GM18505 (cell line): ENCODE measurements around the gene KHDC4.

Source experiments
- ATAC-seq: cut with Tn5 transposase; IDR thresholded peaks from one replicate; pipeline ENCODE4 v1.9.1; 2021; ENCODE audit not compliant: unreplicated experiment
- POLR2A ChIP-seq: IDR thresholded peaks from 4 replicates; pipeline ENCODE4 v1.6.1; 2011; ENCODE audit warnings: borderline replicate concordance; ENCODE audit not compliant: insufficient read depth, insufficient read length; ENCODE audit errors: extremely low read depth

The KHDC4 gene

DNA sequence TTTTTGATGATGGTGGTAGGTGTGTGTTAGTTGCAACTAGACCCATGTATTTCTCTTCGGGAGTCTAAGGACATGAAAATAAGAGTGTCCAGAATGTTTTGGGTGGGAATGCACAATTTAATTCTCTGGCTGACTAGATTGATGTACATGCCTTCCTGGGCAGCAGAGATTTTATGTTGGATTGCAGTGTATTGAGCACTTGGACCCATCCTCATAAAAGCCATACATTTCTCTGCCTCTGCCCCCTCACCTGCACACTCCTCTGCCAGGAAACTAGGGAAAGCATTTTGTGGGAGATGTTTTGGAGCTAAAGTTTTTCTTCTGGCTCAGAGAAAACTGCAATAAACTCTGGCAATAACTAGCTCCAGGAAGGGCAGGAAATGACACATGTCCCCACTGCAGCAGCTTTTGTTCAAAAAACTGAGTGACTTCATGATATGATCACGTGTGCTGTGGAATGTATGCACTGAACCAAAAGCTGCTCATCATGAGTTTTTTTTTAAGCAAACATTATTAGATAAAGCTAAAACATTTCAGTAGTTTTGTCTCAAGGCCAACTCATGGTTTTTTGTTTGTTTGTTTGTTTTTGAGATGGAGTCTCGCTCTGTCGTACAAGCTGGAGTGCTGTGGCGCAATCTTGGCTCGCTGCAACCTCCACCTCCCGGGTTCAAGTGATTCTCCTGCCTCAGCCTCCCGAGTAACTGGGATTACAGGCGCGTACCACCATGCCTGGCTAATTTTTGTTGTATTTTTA is 40.6 kb downstream of the KHDC4 start:
- no peak for ATAC-seq
- TF ChIP-seq POLR2A: no peak

DNA sequence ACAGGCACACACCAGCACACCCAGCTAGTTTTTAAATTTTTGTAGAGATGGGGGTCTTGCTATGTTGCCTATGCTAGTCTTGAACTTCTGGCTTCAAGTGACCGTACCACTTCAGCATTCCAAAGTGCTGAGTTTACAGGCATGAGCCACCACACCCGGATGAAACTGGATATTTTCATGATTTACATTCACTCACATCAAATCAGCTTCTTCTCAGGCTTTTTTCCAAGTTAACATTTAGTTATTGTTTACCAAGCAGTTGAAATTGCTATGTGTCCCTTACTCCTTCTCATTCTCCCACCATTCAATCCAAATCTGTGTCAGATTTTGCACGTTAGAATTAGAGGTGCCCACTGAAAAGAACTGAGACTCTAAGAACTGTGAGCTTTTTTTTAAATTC is 41.4 kb downstream of the KHDC4 start:
- no peak for TF ChIP-seq POLR2A
- no peak for ATAC-seq

DNA sequence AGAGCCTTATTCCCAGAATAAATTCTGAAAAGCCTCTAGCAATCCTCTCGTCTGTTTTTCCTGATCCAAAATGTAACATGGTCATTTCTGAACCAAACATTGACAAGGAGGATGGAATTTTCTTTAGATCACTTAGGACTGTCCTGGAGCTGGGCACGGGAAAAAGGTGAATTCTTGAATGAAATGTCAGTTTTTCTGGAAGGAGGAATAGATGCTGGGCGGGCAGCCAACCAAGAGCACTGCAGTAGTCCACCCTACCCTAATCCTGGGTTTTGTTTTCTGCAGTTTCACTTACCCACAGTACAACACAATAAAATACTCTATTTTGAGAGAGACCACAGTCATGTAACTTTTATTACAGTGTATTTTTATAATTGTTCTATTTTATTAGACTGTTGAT is 44.0 kb downstream of the KHDC4 start:
- ATAC-seq: no peak
- no peak for TF ChIP-seq POLR2A

DNA sequence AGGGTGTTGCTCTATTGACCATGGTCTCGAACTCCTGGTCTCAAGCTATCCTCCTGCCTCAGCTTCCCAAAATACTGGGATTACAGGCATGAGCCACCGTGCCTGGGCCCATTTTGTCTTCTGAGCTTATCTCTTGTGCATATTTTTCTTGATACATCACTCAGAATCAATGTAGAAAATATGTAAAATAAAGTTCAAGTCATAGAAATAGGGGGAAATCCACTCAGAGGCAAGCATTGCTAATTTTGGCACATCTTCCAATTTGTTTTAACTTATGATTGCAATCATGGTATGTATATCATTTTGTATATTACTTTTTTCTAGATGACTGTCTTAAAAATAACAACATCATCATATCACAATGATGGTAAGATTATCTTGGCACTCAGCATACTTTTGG is 44.6 kb downstream of the KHDC4 start:
- ATAC-seq: no peak
- no peak for TF ChIP-seq POLR2A

DNA sequence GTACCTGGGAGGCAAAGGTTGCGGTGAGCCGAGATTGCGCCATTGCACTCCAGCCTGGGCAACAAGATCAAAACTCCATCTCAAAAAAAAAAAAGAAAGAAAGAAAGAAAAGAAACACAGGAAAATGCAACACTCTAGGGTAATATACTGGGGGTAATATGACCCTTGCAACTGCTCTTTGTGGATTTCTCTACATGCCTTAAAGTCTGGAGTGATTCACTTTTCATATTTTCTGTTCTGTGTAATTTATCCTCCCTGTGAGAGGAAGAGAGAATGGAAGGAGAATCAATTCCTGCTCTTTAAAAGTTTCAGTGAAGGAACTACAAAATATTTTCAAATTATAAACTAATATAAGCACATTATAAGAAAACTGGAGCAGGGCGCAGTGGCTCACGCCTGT is 45.7 kb downstream of the KHDC4 start:
- ATAC-seq: no peak

DNA sequence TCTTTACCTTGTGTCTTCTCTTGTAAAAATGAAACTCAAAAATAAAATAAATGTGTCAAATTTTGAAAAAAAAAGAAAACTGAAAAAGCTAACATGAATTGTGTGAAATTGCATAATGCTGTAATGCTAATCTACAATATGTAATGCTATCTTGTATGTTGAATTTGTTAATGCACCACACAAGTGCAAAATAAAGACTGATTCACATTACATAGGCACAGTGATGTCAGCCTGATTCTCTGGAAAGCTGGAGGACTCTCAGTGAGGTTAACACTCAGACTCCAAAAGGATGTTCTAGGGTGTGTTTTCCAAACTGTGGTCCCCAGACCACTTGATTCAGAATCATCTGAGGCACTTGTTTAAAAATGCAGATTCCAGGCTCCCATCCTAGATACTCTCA is 49.2 kb downstream of the KHDC4 start:
- no peak for ATAC-seq
- TF ChIP-seq POLR2A: no peak

More for the DNA sequence above, 45.7 kb downstream of the KHDC4 start:
- no peak for TF ChIP-seq POLR2A

DNA sequence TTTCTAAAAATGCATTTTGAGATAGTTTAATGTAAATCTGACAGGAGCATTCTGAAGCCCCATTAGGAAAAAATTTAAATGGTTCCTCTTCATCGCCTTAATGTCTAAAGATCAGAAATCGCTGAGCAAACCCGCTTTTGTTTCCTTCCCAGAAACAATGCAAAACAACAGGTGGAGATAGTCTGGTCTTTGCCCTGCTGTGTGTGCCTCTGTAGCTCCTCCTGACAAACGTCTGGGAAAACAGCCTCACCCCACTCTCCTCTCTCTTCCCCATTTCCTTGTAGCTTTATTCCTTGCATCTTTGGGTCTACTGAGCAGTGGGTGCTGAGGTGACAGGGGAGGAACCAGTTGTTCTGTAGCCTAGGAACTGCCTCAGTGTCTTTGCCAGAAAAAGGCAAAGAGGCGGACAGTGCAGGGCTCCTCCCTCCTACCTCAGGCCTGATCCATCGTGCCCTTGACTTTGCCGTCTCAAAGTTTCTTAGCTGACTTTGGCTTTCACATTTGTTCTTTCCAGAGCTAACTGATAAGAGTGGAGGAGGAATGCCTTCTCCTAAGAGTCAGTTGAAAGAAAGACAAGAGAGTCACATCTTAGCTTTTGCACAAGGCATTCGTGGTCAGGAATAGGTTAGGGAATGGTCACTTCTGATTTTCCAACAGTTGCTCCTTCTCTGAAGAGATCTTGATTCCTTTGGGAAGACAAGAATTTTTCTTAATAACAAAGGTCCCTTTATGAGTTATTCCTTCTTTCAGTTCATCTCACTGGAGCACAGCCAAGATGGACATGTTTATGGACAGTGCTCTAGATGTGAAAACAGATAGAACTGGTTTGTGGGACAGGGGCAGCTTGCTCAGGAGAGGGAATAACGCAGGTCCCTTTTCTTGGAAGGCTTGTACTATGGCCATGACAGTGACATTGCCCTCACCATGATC is 49.9 kb downstream of the KHDC4 start:
- TF ChIP-seq POLR2A: no peak
- no peak for ATAC-seq

DNA sequence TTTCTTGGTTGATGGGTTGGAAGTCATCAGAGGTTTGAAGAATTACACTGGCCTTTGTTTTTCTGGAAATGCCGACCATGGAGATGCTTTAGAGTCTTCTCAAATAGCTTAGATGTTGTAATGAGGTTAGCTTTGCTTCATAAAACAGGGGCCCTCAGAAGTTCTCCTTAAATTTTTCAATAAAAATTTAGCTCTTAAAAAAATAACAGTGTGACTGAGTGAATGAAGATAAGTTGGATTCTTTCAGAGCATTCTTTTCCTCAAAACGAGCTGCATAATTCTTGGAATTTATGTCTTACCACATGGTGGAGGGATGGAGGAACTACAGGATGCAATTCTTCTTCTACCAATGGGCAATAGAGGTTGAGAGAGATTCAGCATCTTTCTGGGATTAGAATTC is 51.4 kb downstream of the KHDC4 start:
- no peak for ATAC-seq
- no peak for TF ChIP-seq POLR2A

DNA sequence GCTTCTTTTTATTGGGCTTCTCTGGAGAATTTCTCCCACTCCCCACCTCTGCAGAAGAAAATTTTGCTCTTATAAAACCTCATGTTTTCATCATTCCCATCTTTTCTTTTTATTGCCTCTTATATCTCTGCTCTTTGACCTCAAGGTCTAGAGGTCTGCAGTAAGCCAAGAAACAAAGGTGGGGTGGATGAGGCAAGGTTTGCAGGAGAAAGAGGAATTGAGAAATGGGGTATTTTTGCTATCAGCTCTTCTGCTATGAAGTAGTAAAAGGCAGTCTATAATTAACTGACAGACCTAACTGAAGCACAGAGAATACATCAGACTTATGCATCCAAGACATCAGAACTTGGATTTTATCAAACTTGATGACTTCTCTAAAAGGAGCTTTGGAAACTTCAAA is 52.0 kb downstream of the KHDC4 start:
- TF ChIP-seq POLR2A: no peak
- no peak for ATAC-seq

DNA sequence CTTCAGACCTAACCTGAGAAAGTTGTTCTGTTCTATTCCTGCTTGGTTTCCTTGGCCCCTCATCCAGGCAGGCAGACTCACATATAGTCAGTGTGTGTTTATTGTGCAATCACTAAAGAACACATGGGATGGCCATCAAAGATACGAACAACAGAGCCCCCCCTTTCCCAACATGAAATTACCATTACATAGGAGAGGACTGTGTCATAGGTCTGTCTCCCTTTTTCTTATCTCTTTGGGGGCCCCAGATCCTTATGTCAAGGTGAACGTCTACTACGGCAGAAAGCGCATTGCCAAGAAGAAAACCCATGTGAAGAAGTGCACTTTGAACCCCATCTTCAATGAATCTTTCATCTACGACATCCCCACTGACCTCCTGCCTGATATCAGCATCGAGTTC is 53.3 kb downstream of the KHDC4 start:
- no peak for ATAC-seq
- TF ChIP-seq POLR2A: no peak

DNA sequence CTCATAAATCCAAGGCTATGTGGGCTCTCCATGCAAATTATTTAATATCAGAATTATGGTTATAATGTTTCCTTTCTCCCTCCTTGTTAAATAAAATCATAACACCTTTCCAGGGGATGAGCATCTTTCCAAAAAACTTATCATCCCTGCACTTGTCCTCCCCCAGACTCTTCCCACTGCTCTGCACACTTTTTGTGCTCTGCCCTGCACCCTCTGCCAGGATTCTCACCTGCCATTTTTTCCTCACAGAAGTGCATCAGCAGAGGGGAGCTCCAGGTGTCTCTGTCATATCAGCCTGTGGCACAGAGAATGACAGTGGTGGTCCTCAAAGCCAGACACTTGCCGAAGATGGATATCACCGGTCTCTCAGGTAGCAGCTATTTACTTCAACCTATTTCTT is 54.0 kb downstream of the KHDC4 start:
- TF ChIP-seq POLR2A: no peak
- no peak for ATAC-seq

DNA sequence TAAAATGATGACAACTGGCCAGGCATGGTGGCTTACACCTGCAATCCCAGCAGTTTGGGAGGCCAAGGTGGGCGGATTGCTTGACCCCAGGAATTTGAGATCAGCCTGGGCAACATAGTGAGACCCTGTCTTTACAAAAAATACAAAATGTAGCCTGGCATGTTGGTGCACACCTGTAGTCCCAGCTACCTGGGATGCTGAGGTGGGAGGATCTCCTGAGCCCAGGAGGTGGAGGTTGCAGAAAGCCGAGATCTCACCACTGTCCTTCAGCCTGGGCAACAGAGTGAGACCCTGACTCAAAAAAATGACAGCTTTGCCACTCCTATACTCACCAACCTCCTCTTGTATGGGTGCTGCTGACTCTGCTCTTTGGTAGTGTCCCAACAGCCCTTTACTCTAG is 56.3 kb downstream of the KHDC4 start:
- no peak for TF ChIP-seq POLR2A
- no peak for ATAC-seq

DNA sequence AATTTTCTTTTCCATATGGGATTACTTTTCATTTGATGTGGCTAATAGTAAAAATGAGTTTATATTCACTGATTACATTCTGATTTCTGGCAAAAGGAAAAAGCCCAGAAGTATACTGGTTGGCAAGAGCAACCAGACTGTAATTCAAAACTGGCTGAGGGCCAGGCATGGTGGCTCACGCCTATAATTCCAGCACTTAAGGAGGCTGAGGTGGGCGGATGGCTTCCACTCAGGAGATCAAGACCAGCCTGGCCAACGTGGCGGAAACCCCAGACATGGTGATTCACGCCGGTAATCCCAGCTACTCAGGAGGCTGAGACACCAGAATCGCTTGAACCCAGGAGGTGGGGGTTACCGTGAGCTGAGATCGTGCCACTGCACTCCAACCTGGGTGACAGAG is 60.4 kb downstream of the KHDC4 start:
- ATAC-seq: no peak

DNA sequence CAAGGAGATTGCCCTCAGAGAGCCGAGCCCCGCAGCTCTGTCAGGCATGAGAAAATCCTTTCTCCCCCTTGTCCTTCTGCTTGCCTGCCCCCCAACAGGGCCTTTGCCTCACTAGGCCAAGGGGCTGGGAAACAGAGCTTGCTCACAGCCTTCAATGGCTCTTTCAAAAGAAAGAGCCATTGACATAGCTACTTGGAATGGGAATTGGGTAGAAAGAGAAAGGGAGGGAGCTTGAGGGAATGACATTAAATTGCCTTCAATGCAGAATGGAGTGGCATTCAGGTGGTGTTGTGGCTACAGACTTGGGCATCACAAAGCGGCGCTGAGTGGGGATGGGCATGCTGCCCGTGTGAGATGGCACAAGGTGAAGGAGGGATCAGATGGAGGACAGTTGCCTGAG is 61.7 kb downstream of the KHDC4 start:
- no peak for ATAC-seq
- TF ChIP-seq POLR2A: no peak

More for the DNA sequence above, 60.4 kb downstream of the KHDC4 start:
- TF ChIP-seq POLR2A: no peak
